Heart left ventricle (tissue), 16 donors: ENCODE measurements around the gene PTPN13. TPM values are rescaled to one million over a fixed set of nuclear protein-coding genes. Genes with fewer than 3 reads are reported as not detected.

ENCODE experiments used
- ATAC-seq, 4 donors: fragments of 200-7000 bp; cut with Tn5 transposase; one replicate each; pipeline ENCODE4 v1.9.1; 2020 to 2022; ENCODE audit warnings: moderate library complexity in 4 of 4, mild to moderate bottlenecking in 3 of 4, moderate number of reproducible peaks in 1 of 4
- DNase-seq, 5 donors: peaks; one replicate each; pipeline ENCODE4 v3.0.0-alpha.2; 2020
- H3K27ac ChIP-seq, 12 donors: fragments of 200-600 bp; sonication (generic) in 4 of 12; one replicate each; pipeline versions ENCODE4 v1.5.0 to v1.8.0; 2016 to 2022; ENCODE audit warnings: mild to moderate bottlenecking in 2 of 12
- H3K27me3 ChIP-seq, 9 donors: fragments of 200-600 bp; sonication (generic) in 2 of 9; one replicate each; pipeline versions ENCODE4 v1.5.1 to v1.8.0; 2016 to 2022; ENCODE audit warnings: mild to moderate bottlenecking in 3 of 9
- H3K36me3 ChIP-seq, 9 donors: fragments of 200-600 bp; sonication (generic) in 2 of 9; one replicate each; pipeline versions ENCODE4 v1.5.0 to v1.8.0; 2018 to 2022; ENCODE audit warnings: mild to moderate bottlenecking in 2 of 9
- H3K4me1 ChIP-seq, 12 donors: fragments of 200-600 bp; sonication (generic) in 4 of 12; one replicate each; pipeline versions ENCODE4 v1.5.0 to v1.8.0; 2016 to 2022; ENCODE audit warnings: mild to moderate bottlenecking in 3 of 12
- H3K4me3 ChIP-seq, 12 donors: fragments of 200-600 bp; sonication (generic) in 4 of 12; one replicate each; pipeline versions ENCODE4 v1.5.0 to v1.8.0; 2017 to 2022; ENCODE audit warnings: mild to moderate bottlenecking in 9 of 12, moderate library complexity in 4 of 12
- H3K9me3 ChIP-seq, 12 donors: fragments of 200-600 bp; sonication (generic) in 4 of 12; one replicate each; pipeline versions ENCODE4 v1.5.0 to v1.8.0; 2016 to 2022; ENCODE audit warnings: mild to moderate bottlenecking in 1 of 12
- POLR2A ChIP-seq, 2 donors: fragments of 450-650 bp; IDR thresholded peaks; one replicate each; pipeline ENCODE4 v1.6.1; 2017; ENCODE audit warnings: antibody characterized with exemption in 2 of 2, mild to moderate bottlenecking in 2 of 2, moderate library complexity in 2 of 2
- WGBS, 4 donors: extraction: QIAGEN DNeasy Blood & Tissue Kit in 2 of 4; methylation state at CpG; one replicate each; pipeline versions ENCODE4 v1.1.5 to v1.1.7; 2013 to 2018; 5-methylcytosine and 5-hydroxymethylcytosine counted together
- intact Hi-C, 10 donors: fragments of 100-400 bp; cut with DNase I; formaldehyde crosslinking; loops; one replicate each; pipeline versions ENCODE4 v1.11.1 to v1.14.2; 2022
- polyA plus RNA-seq, 2 donors: library from polyadenylated mRNA; stranded (reverse); fragments of 200-250 nt; gene quantifications; one replicate each; pipeline ENCODE4 v1.2.3, GENCODE V29; 2013
- total RNA-seq, 9 donors: library from RNA; depleted of rRNA in 2 of 9; stranded (reverse); fragments of >200 nt in 2 of 9; fragmentation: NEBNext Ultra II Directional in 3 of 9; extraction: Animal tissue kit (Norgen Biotek cat#: 25700) in 3 of 9; gene quantifications; one replicate each; pipeline versions ENCODE4 v1.1.0 to v1.2.4, GENCODE V29; 2016 to 2023
- TF ChIP-seq, protein P1 (sequence below), 12 donors: fragments of 200-600 bp; sonication (generic) in 4 of 12; IDR thresholded peaks; one replicate each; pipeline versions ENCODE4 v1.5.0 to v1.8.0; 2018 to 2022; ENCODE audit warnings: antibody characterized with exemption in 12 of 12, mild to moderate bottlenecking in 5 of 12
- donor health status: ischemic (EF 13 %, LVEDD 7.1; RV severe dilation, severe dysfunction).
- donor health status: healthy with polysubstance abuse.
- donor health status: DM: no; HTN: yes; CAD: no.
- donor health status: DM: no; HTN: no; CAD: no.
- donor health status: ischemic (EF 25% LVEDD 6.9; RV normal size, moderate dysfunction).
- donor health status: ischemic (EF 25% LVEDD 5.7; RV mildly dilated, moderate dysfunction).
- donor health status: healthy.
- donor health status: DM: yes; HTN: yes; CAD: no.
- donor health status: ischemic (EF 35%, LVEDD 5.7; RV mildly dilated, moderate dysfunction).
- donor health status: nonischemic (EF 11% LVEDD 7.7; RV severe dilation, severe dysfunction).
- donor health status: DM: yes; HTN: yes; CAD: no.
- donor health status: PGD.
- donor health status: ischemic (EF 29% LVEDD 5.4; RV normal size, mild dysfunction).
- donor health status: nonischemic (EF 23%, LVEDD 6.1; RV moderate dilation, normal function).

Gene PTPN13
- total and polyA plus RNA-seq, 11 donors: 0.60 to 14.3 (median 3.6) TPM

DNA sequence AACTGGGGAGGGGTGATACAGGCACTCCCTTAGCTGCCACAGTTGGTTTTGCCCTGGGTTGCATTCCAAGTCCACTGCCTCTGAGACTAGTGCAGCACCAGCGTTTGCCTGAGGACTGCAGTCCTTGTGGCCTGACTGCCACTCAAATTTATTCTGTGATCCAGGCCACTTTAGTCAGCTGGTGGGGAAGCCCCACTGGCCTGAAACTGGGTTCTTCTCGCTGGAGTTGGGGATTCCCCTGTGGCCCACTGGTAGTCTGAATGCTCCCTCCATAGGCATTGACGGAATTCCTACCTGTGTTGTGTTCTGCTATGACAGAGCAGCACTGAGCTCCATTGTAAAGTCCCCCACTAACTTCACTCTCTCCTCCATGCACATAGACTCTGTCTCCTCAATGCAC lies 63.8 kb downstream of the PTPN13 start:
- no peaks in the 10 kb centered on the region for H3K4me1 ChIP-seq
- DNase-seq (no peak), ATAC-seq (no peak)
- 61 to 88% (median 75%) methylated on average over 2 to 3 of the region's 3 CpGs for WGBS, 4 donors
- TF ChIP-seq, protein P1, sequence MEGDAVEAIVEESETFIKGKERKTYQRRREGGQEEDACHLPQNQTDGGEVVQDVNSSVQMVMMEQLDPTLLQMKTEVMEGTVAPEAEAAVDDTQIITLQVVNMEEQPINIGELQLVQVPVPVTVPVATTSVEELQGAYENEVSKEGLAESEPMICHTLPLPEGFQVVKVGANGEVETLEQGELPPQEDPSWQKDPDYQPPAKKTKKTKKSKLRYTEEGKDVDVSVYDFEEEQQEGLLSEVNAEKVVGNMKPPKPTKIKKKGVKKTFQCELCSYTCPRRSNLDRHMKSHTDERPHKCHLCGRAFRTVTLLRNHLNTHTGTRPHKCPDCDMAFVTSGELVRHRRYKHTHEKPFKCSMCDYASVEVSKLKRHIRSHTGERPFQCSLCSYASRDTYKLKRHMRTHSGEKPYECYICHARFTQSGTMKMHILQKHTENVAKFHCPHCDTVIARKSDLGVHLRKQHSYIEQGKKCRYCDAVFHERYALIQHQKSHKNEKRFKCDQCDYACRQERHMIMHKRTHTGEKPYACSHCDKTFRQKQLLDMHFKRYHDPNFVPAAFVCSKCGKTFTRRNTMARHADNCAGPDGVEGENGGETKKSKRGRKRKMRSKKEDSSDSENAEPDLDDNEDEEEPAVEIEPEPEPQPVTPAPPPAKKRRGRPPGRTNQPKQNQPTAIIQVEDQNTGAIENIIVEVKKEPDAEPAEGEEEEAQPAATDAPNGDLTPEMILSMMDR (IDR thresholded peaks at IDR 0.05): no peak
- TF ChIP-seq POLR2A (IDR thresholded peaks at IDR 0.05): no peak
- no peaks in the 10 kb centered on the region for H3K27me3 ChIP-seq
- peaks cover 0 to 17% (median 6%) of the 10 kb centered on the region in 12 donors for H3K9me3 ChIP-seq
- intact Hi-C loops: no loop called here
- H3K36me3 ChIP-seq: no peaks in the 10 kb centered on the region
- H3K27ac ChIP-seq: no peak overlapping the region
- no peak overlapping the region for H3K4me3 ChIP-seq

DNA sequence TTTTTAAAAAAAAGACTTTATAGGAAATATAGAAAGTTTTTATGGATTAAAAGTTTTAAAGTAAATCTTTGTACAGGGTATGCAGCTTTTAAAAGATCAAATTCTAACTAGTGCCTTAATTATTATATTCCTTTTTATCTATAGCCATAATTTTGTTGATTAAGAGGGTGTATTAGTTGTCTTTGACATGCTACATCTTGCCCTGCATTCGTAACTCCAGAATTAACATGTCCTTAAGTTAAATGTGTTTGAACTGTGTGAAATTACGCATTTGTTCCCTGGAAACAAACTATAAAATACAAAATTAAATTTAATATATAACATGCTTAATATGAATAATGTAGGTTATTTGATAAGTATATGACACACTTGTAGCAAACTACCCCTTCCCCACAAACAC lies 66.3 kb downstream of the PTPN13 start:
- intact Hi-C loops: no loop called here
- 88 to 94% (median 91%) methylated on average over 2 of the region's 2 CpGs for WGBS, 4 donors
- DNase-seq (no peak), ATAC-seq (no peak)
- H3K4me3 ChIP-seq: no peak overlapping the region
- H3K36me3 ChIP-seq: no peaks in the 10 kb centered on the region
- no peak overlapping the region for H3K27ac ChIP-seq
- H3K4me1 ChIP-seq: no peaks in the 10 kb centered on the region
- no peak for TF ChIP-seq POLR2A (IDR thresholded peaks at IDR 0.05)
- TF ChIP-seq, protein P1 (IDR thresholded peaks at IDR 0.05): no peak
- no peaks in the 10 kb centered on the region for H3K27me3 ChIP-seq
- no peaks in the 10 kb centered on the region for H3K9me3 ChIP-seq

DNA sequence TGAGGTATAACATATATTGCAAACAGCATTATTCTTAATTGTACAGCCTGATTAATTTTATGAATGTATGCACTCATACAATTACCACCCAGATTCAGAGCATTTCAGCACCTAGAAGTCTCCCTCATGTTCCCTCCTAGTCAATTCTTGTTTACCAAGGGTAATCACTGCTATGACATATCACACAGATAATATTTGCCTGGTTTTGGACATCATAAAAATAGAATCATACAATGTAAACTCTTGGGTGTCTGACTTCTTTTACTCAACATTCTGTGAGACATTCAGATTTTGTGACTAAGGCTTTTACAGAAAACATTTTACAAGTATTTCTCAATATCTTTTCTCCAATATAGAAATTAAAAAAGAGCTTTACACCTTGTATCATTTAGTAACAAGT lies 66.9 kb downstream of the PTPN13 start:
- no peak overlapping the region for H3K27ac ChIP-seq
- no peaks in the 10 kb centered on the region for H3K27me3 ChIP-seq
- no peak for DNase-seq
- H3K4me1 ChIP-seq: no peaks in the 10 kb centered on the region
- intact Hi-C loops: no loop called here
- H3K36me3 ChIP-seq: no peaks in the 10 kb centered on the region
- no peak for ATAC-seq
- TF ChIP-seq POLR2A (IDR thresholded peaks at IDR 0.05): no peak
- TF ChIP-seq, protein P1 (IDR thresholded peaks at IDR 0.05): no peak
- no peaks in the 10 kb centered on the region for H3K9me3 ChIP-seq
- no peak overlapping the region for H3K4me3 ChIP-seq

DNA sequence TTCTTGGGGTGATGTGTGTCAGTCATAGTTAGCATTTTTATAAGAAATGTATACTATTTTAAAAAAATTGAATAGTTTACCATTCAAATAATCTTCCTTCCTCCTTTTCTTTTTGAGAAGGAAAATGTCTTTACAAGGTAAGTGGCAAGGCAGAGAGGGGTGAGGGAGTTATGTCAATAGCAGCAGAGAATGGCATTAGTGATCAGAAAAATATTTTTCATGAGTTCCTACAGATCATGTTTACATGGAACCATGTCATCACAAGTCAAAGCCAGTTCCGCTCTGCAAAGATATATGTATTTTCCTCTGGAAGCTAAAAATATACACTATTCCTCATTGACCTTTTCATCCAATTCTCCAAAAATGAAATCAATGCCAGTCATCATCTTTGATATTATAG lies 67.3 kb downstream of the PTPN13 start:
- TF ChIP-seq, protein P1 (IDR thresholded peaks at IDR 0.05): no peak
- TF ChIP-seq POLR2A (IDR thresholded peaks at IDR 0.05): no peak
- intact Hi-C loops: no loop called here
- 77 to 95% (median 84%) methylated on average over 1 of the region's 1 CpG for WGBS, 4 donors
- no peaks in the 10 kb centered on the region for H3K4me1 ChIP-seq
- H3K27me3 ChIP-seq: no peaks in the 10 kb centered on the region
- no peak for ATAC-seq
- H3K9me3 ChIP-seq: no peaks in the 10 kb centered on the region
- no peak overlapping the region for H3K4me3 ChIP-seq
- H3K27ac ChIP-seq: no peak overlapping the region
- H3K36me3 ChIP-seq: no peaks in the 10 kb centered on the region
- DNase-seq: no peak
